K562 (cell line): ENCODE data around the gene FBXW12. TPM values are rescaled to one million over a fixed set of nuclear protein-coding genes. Genes with fewer than 3 reads are reported as not detected.
A peak's percentile ranks its signal among the peaks of the same experiment; 100 is the strongest.

Experiments
- ARID2 ChIP-seq: fragments of 450-650 bp; IDR thresholded peaks from 2 replicates; pipeline ENCODE4 v1.6.1; 2017; ENCODE audit warnings: antibody characterized with exemption, mild to moderate bottlenecking
- COPS2 ChIP-seq: fragments of 450-650 bp; conservative IDR thresholded peaks from 2 replicates; pipeline ENCODE4 v1.6.1; 2016; ENCODE audit warnings: mild to moderate bottlenecking, moderate library complexity
- CREM ChIP-seq: IDR thresholded peaks from 2 replicates; pipeline ENCODE4 v1.6.1; 2014; ENCODE audit warnings: antibody characterized with exemption, low read depth
- CTBP1 ChIP-seq: fragments of 450-650 bp; IDR thresholded peaks from 2 replicates; pipeline ENCODE4 v1.6.1; 2016; ENCODE audit warnings: borderline replicate concordance
- CTCF ChIP-seq, 3 experiments: IDR thresholded peaks in 2 of 3; conservative IDR thresholded peaks in 1 of 3; 2 replicates each; pipeline ENCODE4 v1.5.1; 2011 to 2012; ENCODE audit warnings: low read length in 3 of 3, mild to moderate bottlenecking in 3 of 3, control low read depth in 2 of 3, improper control_type of control experiment in 1 of 3, inconsistent platforms in 1 of 3, low read depth in 1 of 3, mixed read lengths in 1 of 3, moderate library complexity in 1 of 3; ENCODE audit not compliant: insufficient read depth in 2 of 3
- HIVEP1 ChIP-seq: fragments of 250-450 bp; sonication (Bioruptor Pico); IDR thresholded peaks from 2 replicates; pipeline ENCODE4 v1.4.0; 2020; ENCODE audit warnings: mild to moderate bottlenecking
- JUND ChIP-seq, 2 experiments: IDR thresholded peaks; 2 replicates in 1 of 2; 3 replicates in 1 of 2; pipeline ENCODE4 v1.6.1; 2011; ENCODE audit warnings: borderline replicate concordance in 2 of 2, low read depth in 2 of 2, low read length in 2 of 2, improper control_type of control experiment in 1 of 2, missing biosample characterization in 1 of 2, missing genetic modification characterization in 1 of 2, missing genetic modification reagents in 1 of 2
- KAT7 ChIP-seq: sonication (generic); formaldehyde crosslinking; IDR thresholded peaks from 2 replicates; pipeline ENCODE4 v1.8.0; 2022; ENCODE audit warnings: missing genetic modification reagents, mild to moderate bottlenecking, borderline replicate concordance
- SMC3 ChIP-seq: conservative IDR thresholded peaks from 2 replicates; pipeline ENCODE4 v1.6.1; 2011; ENCODE audit warnings: low read depth, low read length, improper control_type of control experiment; ENCODE audit not compliant: insufficient read depth
- TFAP4 ChIP-seq: sonication (generic); formaldehyde crosslinking; IDR thresholded peaks from 2 replicates; pipeline ENCODE4 v1.8.0; 2022; ENCODE audit warnings: missing genetic modification reagents, mild to moderate bottlenecking, moderate library complexity, borderline replicate concordance
- ZKSCAN3 ChIP-seq: fragments of 250-450 bp; sonication (Bioruptor Pico); IDR thresholded peaks from 2 replicates; pipeline ENCODE4 v1.4.0; 2020
- polyA plus RNA-seq, 8 experiments: library from polyadenylated mRNA; depleted of rRNA in 4 of 8; stranded (reverse) in 5 of 8; unstranded in 3 of 8; fragments of >200 nt; fragmentation: Nextera tagmentation in 2 of 8; fragmentation: Illumina TruSeq in 1 of 8; extraction: Ambion mirVana in 2 of 8; extraction: Trizol in 1 of 8; gene quantifications; 2 replicates each; pipeline versions ENCODE4 v1.2.1 to v1.2.3, GENCODE V29; 2011 to 2014; ENCODE audit warnings: inconsistent platforms in 1 of 8, missing spikeins in 1 of 8
- total RNA-seq, 7 experiments: library from RNA; depleted of rRNA in 6 of 7; stranded (reverse); fragments of >200 nt in 6 of 7; fragmentation: Illumina TruSeq in 2 of 7; extraction: Trizol in 2 of 7; gene quantifications; 2 replicates each; pipeline versions ENCODE4 v1.2.1 to v1.2.3, GENCODE V29; 2011 to 2021; ENCODE audit warnings: low replicate concordance in 1 of 7

The FBXW12 gene
- total and polyA plus RNA-seq, 9 of the 15 experiments (the other 6 are each of a cell fraction or from before 2014, with no cell fraction given): 0.04 to 0.07 (median 0.06) TPM; not detected in 6

- TF ChIP-seq SMC3 (peak; percentile 98), HIVEP1 (CRISPR knock-in tag) (no peak), COPS2 (no peak), JUND (IDR thresholded peaks at IDR 0.05; ENCODE audit: borderline replicate concordance, low read depth, low read length) (peak; percentile 40; the same call in 1 of the 2 replicates), JUND (tag; IDR thresholded peaks at IDR 0.05; ENCODE audit: borderline replicate concordance, low read depth, low read length) (no peak), CTBP1 (peak; percentile 45; the same call in 1 of the 2 replicates), TFAP4 (CRISPR knock-in tag) (peak; percentile 55; the same call in 1 of the 2 replicates), CTCF (IDR thresholded peaks at IDR 0.05 in 2 of 3, conservative IDR thresholded peaks at IDR 0.05 in 1 of 3; ENCODE audit: insufficient read depth in 2 of 3, low read depth in 1 of 3, low read length in 3 of 3) (peak; percentile 99 to 100 (median 100)), ARID2 (peak; percentile 81), ZKSCAN3 (CRISPR knock-in tag) (no peak), KAT7 (CRISPR knock-in tag) (no peak), CREM (peak; percentile 50; the same call in 1 of the 2 replicates)
These were observed 63.9 kb downstream of the FBXW12 start (continued) for GRCh38 chr3:48435774-48436476.
